ENCODE results near the gene SORCS2. TPM values are rescaled to one million over a fixed set of nuclear protein-coding genes. Genes with fewer than 3 reads are reported as not detected.

SORCS2 gene
- total RNA-seq, 1 donor from 2014 or later: 3.0 TPM

DNA sequence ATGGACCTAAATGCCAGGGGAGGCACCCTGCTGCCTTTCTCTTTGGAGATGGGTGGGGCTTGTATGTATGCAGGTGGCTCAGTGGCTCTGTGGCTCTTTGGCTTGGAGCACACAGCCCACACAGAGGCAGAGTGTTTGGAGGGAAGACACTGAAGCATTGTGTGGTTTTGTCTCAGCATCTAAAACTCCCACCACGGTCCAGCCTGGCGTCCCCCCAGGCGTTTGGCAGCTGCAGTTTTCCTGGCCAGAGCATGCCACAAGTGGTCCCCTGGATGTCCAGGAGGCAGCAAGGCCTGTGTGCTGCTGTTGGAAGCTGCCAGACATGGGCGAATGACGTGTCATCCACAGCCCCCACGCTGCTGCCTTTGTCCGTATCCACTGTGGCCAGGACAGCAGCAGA is 274.6 kb downstream of the SORCS2 start:
- DNase-seq (ENCODE audit: extremely low spot score, unreplicated experiment): no peak
- Mint-ChIP-seq H3K4me3 (ENCODE audit: unreplicated experiment) (no peak overlapping the region), H3K36me3 (ENCODE audit: unreplicated experiment) (no peaks in the 10 kb centered on the region), H3K27me3 (ENCODE audit: unreplicated experiment) (peaks cover 16% of the 10 kb centered on the region), H3K27ac (ENCODE audit: unreplicated experiment) (no peak overlapping the region), H3K9me3 (ENCODE audit: unreplicated experiment) (no peaks in the 10 kb centered on the region), H3K4me1 (ENCODE audit: unreplicated experiment) (no peaks in the 10 kb centered on the region)
- TF ChIP-seq, protein P1, sequence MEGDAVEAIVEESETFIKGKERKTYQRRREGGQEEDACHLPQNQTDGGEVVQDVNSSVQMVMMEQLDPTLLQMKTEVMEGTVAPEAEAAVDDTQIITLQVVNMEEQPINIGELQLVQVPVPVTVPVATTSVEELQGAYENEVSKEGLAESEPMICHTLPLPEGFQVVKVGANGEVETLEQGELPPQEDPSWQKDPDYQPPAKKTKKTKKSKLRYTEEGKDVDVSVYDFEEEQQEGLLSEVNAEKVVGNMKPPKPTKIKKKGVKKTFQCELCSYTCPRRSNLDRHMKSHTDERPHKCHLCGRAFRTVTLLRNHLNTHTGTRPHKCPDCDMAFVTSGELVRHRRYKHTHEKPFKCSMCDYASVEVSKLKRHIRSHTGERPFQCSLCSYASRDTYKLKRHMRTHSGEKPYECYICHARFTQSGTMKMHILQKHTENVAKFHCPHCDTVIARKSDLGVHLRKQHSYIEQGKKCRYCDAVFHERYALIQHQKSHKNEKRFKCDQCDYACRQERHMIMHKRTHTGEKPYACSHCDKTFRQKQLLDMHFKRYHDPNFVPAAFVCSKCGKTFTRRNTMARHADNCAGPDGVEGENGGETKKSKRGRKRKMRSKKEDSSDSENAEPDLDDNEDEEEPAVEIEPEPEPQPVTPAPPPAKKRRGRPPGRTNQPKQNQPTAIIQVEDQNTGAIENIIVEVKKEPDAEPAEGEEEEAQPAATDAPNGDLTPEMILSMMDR (IDR thresholded peaks at IDR 0.05): no peak

DNA sequence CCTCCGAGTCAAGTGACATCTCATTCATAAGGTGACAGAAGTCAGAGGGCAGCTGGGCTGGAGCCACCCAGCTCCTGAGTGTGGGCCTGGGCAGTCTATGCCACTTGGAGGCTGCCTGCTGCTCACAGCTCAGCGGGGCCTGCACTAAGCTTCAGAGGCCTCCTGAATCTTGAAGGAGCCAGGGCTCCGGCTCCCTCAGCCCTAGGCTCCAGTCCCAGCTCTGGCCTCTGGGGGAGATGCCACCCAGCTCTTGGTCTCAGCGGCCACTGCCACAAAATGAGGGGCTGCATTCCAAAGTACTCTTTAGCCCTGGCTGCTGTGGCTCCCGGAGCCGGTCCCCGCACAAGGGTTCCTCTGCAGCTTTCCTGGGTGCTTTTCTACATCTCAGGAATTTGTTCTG is 275.1 kb downstream of the SORCS2 start:
- H3K27me3 Mint-ChIP-seq (ENCODE audit: unreplicated experiment): peaks cover 19% of the 10 kb centered on the region
- DNase-seq (ENCODE audit: extremely low spot score, unreplicated experiment): no peak
- no peak overlapping the region for H3K27ac Mint-ChIP-seq (ENCODE audit: unreplicated experiment)
- no peak overlapping the region for H3K4me3 Mint-ChIP-seq (ENCODE audit: unreplicated experiment)
- no peaks in the 10 kb centered on the region for H3K9me3 Mint-ChIP-seq (ENCODE audit: unreplicated experiment)
- TF ChIP-seq, protein P1 (IDR thresholded peaks at IDR 0.05): no peak
- H3K36me3 Mint-ChIP-seq (ENCODE audit: unreplicated experiment): no peaks in the 10 kb centered on the region
- no peaks in the 10 kb centered on the region for H3K4me1 Mint-ChIP-seq (ENCODE audit: unreplicated experiment)

DNA sequence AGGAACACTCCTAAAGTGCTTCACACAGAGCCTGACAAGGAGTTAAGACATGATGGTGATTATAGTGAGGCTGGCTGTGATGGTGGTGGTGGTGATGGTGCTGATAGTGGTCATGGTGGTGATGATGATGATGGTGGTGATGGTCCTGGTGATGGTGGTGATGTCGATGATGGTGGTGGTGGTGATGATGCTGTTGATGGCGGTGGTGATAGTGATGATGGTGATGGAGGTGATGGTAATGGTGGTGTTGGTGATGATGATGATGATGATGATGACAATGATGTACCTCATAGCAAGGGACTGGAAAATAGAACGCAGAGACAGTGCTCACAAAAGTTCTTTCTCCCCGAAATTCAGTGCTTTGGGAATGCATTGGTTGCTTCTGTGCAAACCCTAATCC is 276.7 kb downstream of the SORCS2 start:
- Mint-ChIP-seq H3K4me1 (ENCODE audit: unreplicated experiment) (no peaks in the 10 kb centered on the region), H3K27ac (ENCODE audit: unreplicated experiment) (no peak overlapping the region), H3K4me3 (ENCODE audit: unreplicated experiment) (no peak overlapping the region), H3K27me3 (ENCODE audit: unreplicated experiment) (peaks cover 25% of the 10 kb centered on the region), H3K9me3 (ENCODE audit: unreplicated experiment) (no peaks in the 10 kb centered on the region), H3K36me3 (ENCODE audit: unreplicated experiment) (no peaks in the 10 kb centered on the region)
- no peak for DNase-seq (ENCODE audit: extremely low spot score, unreplicated experiment)
- TF ChIP-seq, protein P1 (IDR thresholded peaks at IDR 0.05): no peak

DNA sequence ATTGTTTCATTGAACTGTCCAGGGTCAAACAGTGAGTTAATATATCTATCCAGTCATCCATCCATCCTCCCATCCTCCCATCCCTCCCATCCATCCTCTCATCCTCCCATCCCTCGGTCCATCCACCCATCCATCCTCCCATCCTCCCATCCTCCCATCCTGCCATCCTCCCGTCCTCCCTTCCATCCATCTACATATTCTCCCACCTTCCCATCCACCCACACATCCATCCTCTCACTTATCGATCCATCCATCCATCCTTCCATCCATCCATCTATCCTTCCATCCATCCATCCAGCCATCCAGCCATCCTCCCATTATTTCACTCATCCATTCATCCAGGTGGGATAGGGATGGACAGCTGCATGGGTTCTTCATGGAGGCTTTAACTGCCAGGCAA is 277.8 kb downstream of the SORCS2 start:
- TF ChIP-seq, protein P1 (IDR thresholded peaks at IDR 0.05): no peak
- Mint-ChIP-seq H3K4me3 (ENCODE audit: unreplicated experiment) (no peak overlapping the region), H3K9me3 (ENCODE audit: unreplicated experiment) (no peaks in the 10 kb centered on the region), H3K27ac (ENCODE audit: unreplicated experiment) (no peak overlapping the region), H3K36me3 (ENCODE audit: unreplicated experiment) (no peaks in the 10 kb centered on the region), H3K4me1 (ENCODE audit: unreplicated experiment) (no peaks in the 10 kb centered on the region), H3K27me3 (ENCODE audit: unreplicated experiment) (peaks cover 20% of the 10 kb centered on the region)
- no peak for DNase-seq (ENCODE audit: extremely low spot score, unreplicated experiment)

DNA sequence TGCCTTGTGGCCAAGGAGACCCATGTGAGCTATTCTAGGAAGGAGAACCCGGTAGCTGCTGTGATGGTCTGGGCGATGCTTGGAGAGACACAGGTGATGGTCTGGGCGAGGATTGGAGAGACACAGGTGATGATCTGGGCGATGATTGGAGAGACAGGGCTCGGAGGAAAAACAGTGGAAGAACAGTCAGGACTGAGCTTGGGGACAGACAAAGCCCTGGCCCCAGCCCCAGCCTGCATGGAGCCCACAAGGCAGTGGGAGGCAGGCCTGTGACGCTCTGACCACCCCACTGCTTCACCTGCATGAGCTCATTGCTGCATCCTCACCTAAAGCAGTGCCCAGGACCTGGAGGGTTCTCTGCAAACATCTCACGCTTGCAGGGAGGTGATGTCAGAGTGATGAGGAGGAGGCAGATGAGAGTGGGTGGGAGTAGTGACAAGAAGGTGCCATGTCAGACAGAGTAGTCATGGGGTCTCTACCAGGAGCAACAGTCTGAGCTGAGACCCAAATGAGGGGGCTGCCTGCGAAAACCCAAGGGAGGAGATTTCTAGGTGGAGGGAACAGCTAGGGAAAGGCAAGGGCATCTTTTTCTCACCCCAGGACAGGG is 278.3 kb downstream of the SORCS2 start:
- no peak for DNase-seq (ENCODE audit: extremely low spot score, unreplicated experiment)
- Mint-ChIP-seq H3K27me3 (ENCODE audit: unreplicated experiment) (peaks cover 20% of the 10 kb centered on the region), H3K9me3 (ENCODE audit: unreplicated experiment) (no peaks in the 10 kb centered on the region), H3K36me3 (ENCODE audit: unreplicated experiment) (no peaks in the 10 kb centered on the region), H3K27ac (ENCODE audit: unreplicated experiment) (no peak overlapping the region), H3K4me3 (ENCODE audit: unreplicated experiment) (no peak overlapping the region), H3K4me1 (ENCODE audit: unreplicated experiment) (no peaks in the 10 kb centered on the region)
- TF ChIP-seq, protein P1 (IDR thresholded peaks at IDR 0.05): no peak
